ENCODE data around the gene STK4. TPM values are rescaled to one million over a fixed set of nuclear protein-coding genes. Genes with fewer than 3 reads are reported as not detected.

Gene STK4
- total RNA-seq, 1 donor from 2014 or later = 25.3 TPM

DNA sequence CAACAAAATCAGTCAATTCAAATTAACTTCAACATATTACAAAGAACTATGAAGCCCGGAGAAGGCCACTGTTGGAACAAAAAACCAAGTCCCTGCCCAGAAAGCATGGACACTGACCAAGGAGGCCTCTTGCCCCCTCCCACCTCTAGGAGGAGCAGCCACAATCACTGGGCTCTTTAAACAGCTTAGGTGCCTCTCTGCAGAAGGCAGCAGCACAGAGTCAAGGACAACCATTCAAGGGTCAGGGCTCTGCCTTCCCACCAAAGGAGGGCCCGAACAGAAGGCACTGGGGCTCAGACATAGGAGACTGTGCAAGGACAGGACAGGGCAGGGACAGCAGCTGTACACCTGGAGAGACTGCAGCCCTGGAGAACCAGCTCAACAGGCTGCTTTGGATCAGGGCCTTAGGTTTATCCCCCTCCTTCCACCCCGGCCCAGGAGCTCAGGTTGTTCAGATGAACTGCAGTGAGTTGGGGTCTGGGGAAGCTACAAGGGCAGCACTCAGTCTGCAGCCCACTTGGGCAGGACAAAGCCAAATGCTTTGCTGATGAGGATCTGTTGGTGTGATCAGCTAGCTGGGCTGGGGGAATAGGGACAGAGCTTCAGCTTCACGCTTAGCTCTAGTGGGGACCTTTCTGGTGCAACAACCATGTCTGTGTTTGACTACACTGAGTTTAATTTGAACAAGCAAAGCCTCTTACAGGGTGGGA lies 23.9 kb upstream of the STK4 start:
- H3K4me3 Mint-ChIP-seq (ENCODE audit: unreplicated experiment) = no peak overlapping the region
- H3K9me3 Mint-ChIP-seq (ENCODE audit: unreplicated experiment) = no peaks in the 10 kb centered on the region
- peaks cover 40% of the 10 kb centered on the region for H3K36me3 Mint-ChIP-seq (ENCODE audit: unreplicated experiment)
- no peak overlapping the region for H3K27ac Mint-ChIP-seq (ENCODE audit: unreplicated experiment)
- H3K4me1 Mint-ChIP-seq (ENCODE audit: unreplicated experiment) = no peaks in the 10 kb centered on the region
- no peaks in the 10 kb centered on the region for H3K27me3 Mint-ChIP-seq (ENCODE audit: unreplicated experiment)
- TF ChIP-seq, protein P1, sequence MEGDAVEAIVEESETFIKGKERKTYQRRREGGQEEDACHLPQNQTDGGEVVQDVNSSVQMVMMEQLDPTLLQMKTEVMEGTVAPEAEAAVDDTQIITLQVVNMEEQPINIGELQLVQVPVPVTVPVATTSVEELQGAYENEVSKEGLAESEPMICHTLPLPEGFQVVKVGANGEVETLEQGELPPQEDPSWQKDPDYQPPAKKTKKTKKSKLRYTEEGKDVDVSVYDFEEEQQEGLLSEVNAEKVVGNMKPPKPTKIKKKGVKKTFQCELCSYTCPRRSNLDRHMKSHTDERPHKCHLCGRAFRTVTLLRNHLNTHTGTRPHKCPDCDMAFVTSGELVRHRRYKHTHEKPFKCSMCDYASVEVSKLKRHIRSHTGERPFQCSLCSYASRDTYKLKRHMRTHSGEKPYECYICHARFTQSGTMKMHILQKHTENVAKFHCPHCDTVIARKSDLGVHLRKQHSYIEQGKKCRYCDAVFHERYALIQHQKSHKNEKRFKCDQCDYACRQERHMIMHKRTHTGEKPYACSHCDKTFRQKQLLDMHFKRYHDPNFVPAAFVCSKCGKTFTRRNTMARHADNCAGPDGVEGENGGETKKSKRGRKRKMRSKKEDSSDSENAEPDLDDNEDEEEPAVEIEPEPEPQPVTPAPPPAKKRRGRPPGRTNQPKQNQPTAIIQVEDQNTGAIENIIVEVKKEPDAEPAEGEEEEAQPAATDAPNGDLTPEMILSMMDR (IDR thresholded peaks at IDR 0.05) = no peak
- no peak for DNase-seq (ENCODE audit: extremely low spot score, unreplicated experiment)

DNA sequence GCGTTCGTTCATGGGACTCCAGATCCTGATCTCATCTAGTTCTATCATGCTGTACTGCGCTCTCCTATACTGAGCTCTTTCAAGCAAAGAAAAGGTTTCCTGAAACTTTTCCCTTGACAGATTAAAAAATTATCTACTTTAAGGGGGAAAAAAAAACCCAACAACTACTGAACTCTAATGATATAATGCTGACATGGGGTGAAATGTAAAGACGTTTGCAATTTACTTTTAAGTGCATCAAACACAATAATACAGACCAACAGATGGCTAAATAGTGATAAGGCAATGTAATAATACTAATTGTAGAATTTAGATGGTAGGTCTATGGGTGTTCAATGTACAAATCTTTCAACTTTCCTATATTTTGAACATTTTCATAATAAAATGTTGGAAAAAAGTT lies 22.5 kb upstream of the STK4 start:
- Mint-ChIP-seq H3K36me3 (ENCODE audit: unreplicated experiment) (peaks cover 38% of the 10 kb centered on the region), H3K4me1 (ENCODE audit: unreplicated experiment) (no peaks in the 10 kb centered on the region), H3K4me3 (ENCODE audit: unreplicated experiment) (no peak overlapping the region), H3K27ac (ENCODE audit: unreplicated experiment) (no peak overlapping the region), H3K27me3 (ENCODE audit: unreplicated experiment) (no peaks in the 10 kb centered on the region), H3K9me3 (ENCODE audit: unreplicated experiment) (no peaks in the 10 kb centered on the region)
- TF ChIP-seq, protein P1 (IDR thresholded peaks at IDR 0.05) = no peak
- no peak for DNase-seq (ENCODE audit: extremely low spot score, unreplicated experiment)

DNA sequence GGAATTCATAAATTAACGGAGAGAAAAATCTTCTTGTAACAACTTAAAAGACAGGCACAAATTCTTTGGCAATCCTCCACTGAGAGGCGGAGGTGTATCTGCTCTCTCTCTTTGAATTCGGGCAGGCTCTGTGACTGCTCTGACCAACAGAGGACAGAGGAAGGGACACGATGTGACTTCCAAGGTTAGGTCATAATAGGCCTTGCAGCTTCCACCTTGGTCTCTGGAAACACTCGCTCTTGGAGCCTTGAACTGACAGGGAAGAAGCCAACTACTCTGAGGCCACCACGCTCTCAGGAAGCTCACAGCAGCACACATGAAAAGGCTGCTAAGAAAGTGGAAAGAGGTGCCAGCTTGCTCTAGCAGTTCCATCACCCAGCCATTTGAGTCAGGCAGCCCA lies 21.1 kb upstream of the STK4 start:
- TF ChIP-seq, protein P1 (IDR thresholded peaks at IDR 0.05) = no peak
- H3K9me3 Mint-ChIP-seq (ENCODE audit: unreplicated experiment) = no peaks in the 10 kb centered on the region

GRCh38 chr20:44946271-44946852 lies 19.9 kb upstream of the STK4 start:
- Mint-ChIP-seq H3K4me3 (ENCODE audit: unreplicated experiment) (no peak overlapping the region), H3K27ac (ENCODE audit: unreplicated experiment) (no peak overlapping the region), H3K4me1 (ENCODE audit: unreplicated experiment) (no peaks in the 10 kb centered on the region), H3K9me3 (ENCODE audit: unreplicated experiment) (no peaks in the 10 kb centered on the region), H3K27me3 (ENCODE audit: unreplicated experiment) (no peaks in the 10 kb centered on the region), H3K36me3 (ENCODE audit: unreplicated experiment) (peaks cover 44% of the 10 kb centered on the region)
- TF ChIP-seq, protein P1 (IDR thresholded peaks at IDR 0.05) = no peak
- no peak for DNase-seq (ENCODE audit: extremely low spot score, unreplicated experiment)

More for the DNA sequence above, 21.1 kb upstream of the STK4 start:
- Mint-ChIP-seq H3K4me1 (ENCODE audit: unreplicated experiment) (no peaks in the 10 kb centered on the region), H3K27ac (ENCODE audit: unreplicated experiment) (no peak overlapping the region), H3K36me3 (ENCODE audit: unreplicated experiment) (peaks cover 43% of the 10 kb centered on the region), H3K27me3 (ENCODE audit: unreplicated experiment) (no peaks in the 10 kb centered on the region), H3K4me3 (ENCODE audit: unreplicated experiment) (no peak overlapping the region)
- DNase-seq (ENCODE audit: extremely low spot score, unreplicated experiment) = no peak

- Mint-ChIP-seq H3K27ac (ENCODE audit: unreplicated experiment) (no peak overlapping the region), H3K9me3 (ENCODE audit: unreplicated experiment) (no peaks in the 10 kb centered on the region), H3K36me3 (ENCODE audit: unreplicated experiment) (peaks cover 45% of the 10 kb centered on the region), H3K27me3 (ENCODE audit: unreplicated experiment) (no peaks in the 10 kb centered on the region), H3K4me3 (ENCODE audit: unreplicated experiment) (no peak overlapping the region), H3K4me1 (ENCODE audit: unreplicated experiment) (no peaks in the 10 kb centered on the region)
- no peak for DNase-seq (ENCODE audit: extremely low spot score, unreplicated experiment)
- TF ChIP-seq, protein P1 (IDR thresholded peaks at IDR 0.05) = no peak
These were observed 18.2 kb upstream of the STK4 start for GRCh38 chr20:44948107-44948506.

All from osteocyte (in vitro differentiated cells).